ENCODE measurements around the gene DLGAP1. TPM values are rescaled to one million over a fixed set of nuclear protein-coding genes. Genes with fewer than 3 reads are reported as not detected.

Gene DLGAP1
- total and polyA plus RNA-seq, 2 of the 13 experiments (the other 11 are each of a cell fraction or from before 2014, with no cell fraction given) = 0.01 TPM; not detected in 1

GRCh38 chr18:3453540-3454364 is 1001.4 kb downstream of the DLGAP1 start (continued):
- TF ChIP-seq ZNF414 (CRISPR knock-in tag; IDR thresholded peaks at IDR 0.05) (no peak), HNF4G (IDR thresholded peaks at IDR 0.05; ENCODE audit: borderline replicate concordance, low read depth, low read length) (peak; percentile 80), HNF4G (CRISPR knock-in tag; IDR thresholded peaks at IDR 0.05; ENCODE audit: borderline replicate concordance, low read depth) (no peak), ZBTB7A (CRISPR knock-in tag; IDR thresholded peaks at IDR 0.05) (no peak), ZFP41 (CRISPR knock-in tag; IDR thresholded peaks at IDR 0.05; ENCODE audit: borderline replicate concordance) (no peak), NCOA2 (CRISPR knock-in tag; IDR thresholded peaks at IDR 0.05) (peak; percentile 47; the same call in 1 of the 2 replicates), NFIC (IDR thresholded peaks at IDR 0.05; ENCODE audit: low read length) (peak; percentile 31; the same call in 1 of the 2 replicates), TCF7L2 (IDR thresholded peaks at IDR 0.05; ENCODE audit: low read depth, low read length) (peak; percentile 58; the same call in 1 of the 2 replicates), ELF1 (CRISPR knock-in tag; IDR thresholded peaks at IDR 0.05) (peak; percentile 33; the same call in 1 of the 2 replicates), YEATS2 (CRISPR knock-in tag; IDR thresholded peaks at IDR 0.05; ENCODE audit: borderline replicate concordance) (no peak), SMARCC2 (IDR thresholded peaks at IDR 0.05) (no peak), ZNF333 (CRISPR knock-in tag; IDR thresholded peaks at IDR 0.05; ENCODE audit: borderline replicate concordance) (no peak), ZNF891 (CRISPR knock-in tag; IDR thresholded peaks at IDR 0.05) (no peak), RBM22 (optimal IDR thresholded peaks at IDR 0.05; ENCODE audit: low read length) (no peak), AGO1 (IDR thresholded peaks at IDR 0.05; ENCODE audit: low read depth, low read length, poor library complexity, severe bottlenecking) (no peak), PPARG (CRISPR knock-in tag; conservative IDR thresholded peaks at IDR 0.05) (peak; percentile 85), ZNF776 (CRISPR knock-in tag; IDR thresholded peaks at IDR 0.05) (no peak), ZNF629 (CRISPR knock-in tag; conservative IDR thresholded peaks at IDR 0.05) (no peak)
- TF ChIP-seq, protein P1, sequence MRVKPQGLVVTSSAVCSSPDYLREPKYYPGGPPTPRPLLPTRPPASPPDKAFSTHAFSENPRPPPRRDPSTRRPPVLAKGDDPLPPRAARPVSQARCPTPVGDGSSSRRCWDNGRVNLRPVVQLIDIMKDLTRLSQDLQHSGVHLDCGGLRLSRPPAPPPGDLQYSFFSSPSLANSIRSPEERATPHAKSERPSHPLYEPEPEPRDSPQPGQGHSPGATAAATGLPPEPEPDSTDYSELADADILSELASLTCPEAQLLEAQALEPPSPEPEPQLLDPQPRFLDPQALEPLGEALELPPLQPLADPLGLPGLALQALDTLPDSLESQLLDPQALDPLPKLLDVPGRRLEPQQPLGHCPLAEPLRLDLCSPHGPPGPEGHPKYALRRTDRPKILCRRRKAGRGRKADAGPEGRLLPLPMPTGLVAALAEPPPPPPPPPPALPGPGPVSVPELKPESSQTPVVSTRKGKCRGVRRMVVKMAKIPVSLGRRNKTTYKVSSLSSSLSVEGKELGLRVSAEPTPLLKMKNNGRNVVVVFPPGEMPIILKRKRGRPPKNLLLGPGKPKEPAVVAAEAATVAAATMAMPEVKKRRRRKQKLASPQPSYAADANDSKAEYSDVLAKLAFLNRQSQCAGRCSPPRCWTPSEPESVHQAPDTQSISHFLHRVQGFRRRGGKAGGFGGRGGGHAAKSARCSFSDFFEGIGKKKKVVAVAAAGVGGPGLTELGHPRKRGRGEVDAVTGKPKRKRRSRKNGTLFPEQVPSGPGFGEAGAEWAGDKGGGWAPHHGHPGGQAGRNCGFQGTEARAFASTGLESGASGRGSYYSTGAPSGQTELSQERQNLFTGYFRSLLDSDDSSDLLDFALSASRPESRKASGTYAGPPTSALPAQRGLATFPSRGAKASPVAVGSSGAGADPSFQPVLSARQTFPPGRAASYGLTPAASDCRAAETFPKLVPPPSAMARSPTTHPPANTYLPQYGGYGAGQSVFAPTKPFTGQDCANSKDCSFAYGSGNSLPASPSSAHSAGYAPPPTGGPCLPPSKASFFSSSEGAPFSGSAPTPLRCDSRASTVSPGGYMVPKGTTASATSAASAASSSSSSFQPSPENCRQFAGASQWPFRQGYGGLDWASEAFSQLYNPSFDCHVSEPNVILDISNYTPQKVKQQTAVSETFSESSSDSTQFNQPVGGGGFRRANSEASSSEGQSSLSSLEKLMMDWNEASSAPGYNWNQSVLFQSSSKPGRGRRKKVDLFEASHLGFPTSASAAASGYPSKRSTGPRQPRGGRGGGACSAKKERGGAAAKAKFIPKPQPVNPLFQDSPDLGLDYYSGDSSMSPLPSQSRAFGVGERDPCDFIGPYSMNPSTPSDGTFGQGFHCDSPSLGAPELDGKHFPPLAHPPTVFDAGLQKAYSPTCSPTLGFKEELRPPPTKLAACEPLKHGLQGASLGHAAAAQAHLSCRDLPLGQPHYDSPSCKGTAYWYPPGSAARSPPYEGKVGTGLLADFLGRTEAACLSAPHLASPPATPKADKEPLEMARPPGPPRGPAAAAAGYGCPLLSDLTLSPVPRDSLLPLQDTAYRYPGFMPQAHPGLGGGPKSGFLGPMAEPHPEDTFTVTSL (CRISPR knock-in tag; IDR thresholded peaks at IDR 0.05; ENCODE audit: borderline replicate concordance) = peak; percentile 45; the same call in 1 of the 2 replicates
- TF ChIP-seq, protein P2, sequence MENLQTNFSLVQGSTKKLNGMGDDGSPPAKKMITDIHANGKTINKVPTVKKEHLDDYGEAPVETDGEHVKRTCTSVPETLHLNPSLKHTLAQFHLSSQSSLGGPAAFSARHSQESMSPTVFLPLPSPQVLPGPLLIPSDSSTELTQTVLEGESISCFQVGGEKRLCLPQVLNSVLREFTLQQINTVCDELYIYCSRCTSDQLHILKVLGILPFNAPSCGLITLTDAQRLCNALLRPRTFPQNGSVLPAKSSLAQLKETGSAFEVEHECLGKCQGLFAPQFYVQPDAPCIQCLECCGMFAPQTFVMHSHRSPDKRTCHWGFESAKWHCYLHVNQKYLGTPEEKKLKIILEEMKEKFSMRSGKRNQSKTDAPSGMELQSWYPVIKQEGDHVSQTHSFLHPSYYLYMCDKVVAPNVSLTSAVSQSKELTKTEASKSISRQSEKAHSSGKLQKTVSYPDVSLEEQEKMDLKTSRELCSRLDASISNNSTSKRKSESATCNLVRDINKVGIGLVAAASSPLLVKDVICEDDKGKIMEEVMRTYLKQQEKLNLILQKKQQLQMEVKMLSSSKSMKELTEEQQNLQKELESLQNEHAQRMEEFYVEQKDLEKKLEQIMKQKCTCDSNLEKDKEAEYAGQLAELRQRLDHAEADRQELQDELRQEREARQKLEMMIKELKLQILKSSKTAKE (CRISPR knock-in tag; IDR thresholded peaks at IDR 0.05; ENCODE audit: borderline replicate concordance) = no peak

All from HepG2 (cell line).